ENCODE data around the gene ADGRA1.

Gene ADGRA1

DNA sequence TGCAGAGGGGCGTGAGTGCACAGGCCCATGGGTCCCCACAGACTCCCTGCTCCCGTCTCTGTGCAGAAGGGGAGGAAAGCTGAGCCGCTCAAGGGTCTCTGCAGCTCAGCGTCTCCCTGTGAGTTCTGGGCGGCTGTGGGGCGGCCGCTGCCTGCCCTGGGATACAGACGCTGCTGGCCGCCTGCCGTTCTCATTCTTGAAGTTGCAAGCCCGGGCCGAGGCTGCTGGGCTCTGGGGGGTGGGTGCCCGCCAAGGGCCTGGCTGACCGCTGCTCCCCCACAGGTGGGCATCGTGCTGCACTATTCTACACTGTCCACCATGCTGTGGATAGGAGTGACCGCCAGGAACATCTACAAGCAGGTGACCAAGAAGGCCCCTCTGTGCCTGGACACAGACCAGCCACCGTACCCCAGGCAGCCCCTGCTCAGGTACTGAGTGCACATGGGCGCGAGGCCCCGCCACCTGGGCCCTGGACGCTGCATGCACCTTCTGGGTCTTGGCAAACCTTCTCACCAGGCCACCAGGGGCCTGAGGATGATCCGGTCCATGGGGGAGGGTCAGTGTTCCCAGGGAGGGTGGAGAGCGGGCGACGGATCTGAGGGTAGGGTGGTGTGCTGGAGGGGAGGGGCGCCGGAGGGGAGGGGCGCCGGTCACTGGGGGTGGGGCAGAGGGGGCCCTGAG is 14.8 kb downstream of the ADGRA1 start:
- TF ChIP-seq ESRRG (CRISPR knock-in tag; IDR thresholded peaks at IDR 0.05) (no peak), TCF4 (CRISPR knock-in tag; IDR thresholded peaks at IDR 0.05; ENCODE audit: borderline replicate concordance) (no peak), ZC3H10 (CRISPR knock-in tag; IDR thresholded peaks at IDR 0.05) (no peak), PPARA (CRISPR knock-in tag; IDR thresholded peaks at IDR 0.05; ENCODE audit: borderline replicate concordance) (no peak), TOX (CRISPR knock-in tag; IDR thresholded peaks at IDR 0.05; ENCODE audit: borderline replicate concordance) (no peak), OSR1 (CRISPR knock-in tag; IDR thresholded peaks at IDR 0.05) (no peak), BACH2 (CRISPR knock-in tag; IDR thresholded peaks at IDR 0.05; ENCODE audit: borderline replicate concordance) (no peak), CSDC2 (CRISPR knock-in tag; IDR thresholded peaks at IDR 0.05) (no peak), GLIS3 (CRISPR knock-in tag; IDR thresholded peaks at IDR 0.05) (no peak), ISL1 (CRISPR knock-in tag; IDR thresholded peaks at IDR 0.05) (no peak), ZNF565 (CRISPR knock-in tag; conservative IDR thresholded peaks at IDR 0.05; ENCODE audit: low read depth) (no peak), ZNF70 (CRISPR knock-in tag; IDR thresholded peaks at IDR 0.05) (no peak), RARB (CRISPR knock-in tag; IDR thresholded peaks at IDR 0.05) (no peak), ZNF8 (CRISPR knock-in tag; IDR thresholded peaks at IDR 0.05) (no peak), ZFP3 (CRISPR knock-in tag; IDR thresholded peaks at IDR 0.05) (no peak)
- TF ChIP-seq, protein P1, sequence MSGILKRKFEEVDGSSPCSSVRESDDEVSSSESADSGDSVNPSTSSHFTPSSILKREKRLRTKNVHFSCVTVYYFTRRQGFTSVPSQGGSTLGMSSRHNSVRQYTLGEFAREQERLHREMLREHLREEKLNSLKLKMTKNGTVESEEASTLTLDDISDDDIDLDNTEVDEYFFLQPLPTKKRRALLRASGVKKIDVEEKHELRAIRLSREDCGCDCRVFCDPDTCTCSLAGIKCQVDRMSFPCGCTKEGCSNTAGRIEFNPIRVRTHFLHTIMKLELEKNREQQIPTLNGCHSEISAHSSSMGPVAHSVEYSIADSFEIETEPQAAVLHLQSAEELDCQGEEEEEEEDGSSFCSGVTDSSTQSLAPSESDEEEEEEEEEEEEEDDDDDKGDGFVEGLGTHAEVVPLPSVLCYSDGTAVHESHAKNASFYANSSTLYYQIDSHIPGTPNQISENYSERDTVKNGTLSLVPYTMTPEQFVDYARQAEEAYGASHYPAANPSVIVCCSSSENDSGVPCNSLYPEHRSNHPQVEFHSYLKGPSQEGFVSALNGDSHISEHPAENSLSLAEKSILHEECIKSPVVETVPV (CRISPR knock-in tag; IDR thresholded peaks at IDR 0.05) = no peak
- TF ChIP-seq, protein P2, sequence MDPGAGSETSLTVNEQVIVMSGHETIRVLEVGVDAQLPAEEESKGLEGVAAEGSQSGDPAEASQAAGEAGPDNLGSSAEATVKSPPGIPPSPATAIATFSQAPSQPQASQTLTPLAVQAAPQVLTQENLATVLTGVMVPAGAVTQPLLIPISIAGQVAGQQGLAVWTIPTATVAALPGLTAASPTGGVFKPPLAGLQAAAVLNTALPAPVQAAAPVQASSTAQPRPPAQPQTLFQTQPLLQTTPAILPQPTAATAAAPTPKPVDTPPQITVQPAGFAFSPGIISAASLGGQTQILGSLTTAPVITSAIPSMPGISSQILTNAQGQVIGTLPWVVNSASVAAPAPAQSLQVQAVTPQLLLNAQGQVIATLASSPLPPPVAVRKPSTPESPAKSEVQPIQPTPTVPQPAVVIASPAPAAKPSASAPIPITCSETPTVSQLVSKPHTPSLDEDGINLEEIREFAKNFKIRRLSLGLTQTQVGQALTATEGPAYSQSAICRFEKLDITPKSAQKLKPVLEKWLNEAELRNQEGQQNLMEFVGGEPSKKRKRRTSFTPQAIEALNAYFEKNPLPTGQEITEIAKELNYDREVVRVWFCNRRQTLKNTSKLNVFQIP (CRISPR knock-in tag; IDR thresholded peaks at IDR 0.05; ENCODE audit: borderline replicate concordance, low read depth) = no peak
- TF ChIP-seq, protein P3, sequence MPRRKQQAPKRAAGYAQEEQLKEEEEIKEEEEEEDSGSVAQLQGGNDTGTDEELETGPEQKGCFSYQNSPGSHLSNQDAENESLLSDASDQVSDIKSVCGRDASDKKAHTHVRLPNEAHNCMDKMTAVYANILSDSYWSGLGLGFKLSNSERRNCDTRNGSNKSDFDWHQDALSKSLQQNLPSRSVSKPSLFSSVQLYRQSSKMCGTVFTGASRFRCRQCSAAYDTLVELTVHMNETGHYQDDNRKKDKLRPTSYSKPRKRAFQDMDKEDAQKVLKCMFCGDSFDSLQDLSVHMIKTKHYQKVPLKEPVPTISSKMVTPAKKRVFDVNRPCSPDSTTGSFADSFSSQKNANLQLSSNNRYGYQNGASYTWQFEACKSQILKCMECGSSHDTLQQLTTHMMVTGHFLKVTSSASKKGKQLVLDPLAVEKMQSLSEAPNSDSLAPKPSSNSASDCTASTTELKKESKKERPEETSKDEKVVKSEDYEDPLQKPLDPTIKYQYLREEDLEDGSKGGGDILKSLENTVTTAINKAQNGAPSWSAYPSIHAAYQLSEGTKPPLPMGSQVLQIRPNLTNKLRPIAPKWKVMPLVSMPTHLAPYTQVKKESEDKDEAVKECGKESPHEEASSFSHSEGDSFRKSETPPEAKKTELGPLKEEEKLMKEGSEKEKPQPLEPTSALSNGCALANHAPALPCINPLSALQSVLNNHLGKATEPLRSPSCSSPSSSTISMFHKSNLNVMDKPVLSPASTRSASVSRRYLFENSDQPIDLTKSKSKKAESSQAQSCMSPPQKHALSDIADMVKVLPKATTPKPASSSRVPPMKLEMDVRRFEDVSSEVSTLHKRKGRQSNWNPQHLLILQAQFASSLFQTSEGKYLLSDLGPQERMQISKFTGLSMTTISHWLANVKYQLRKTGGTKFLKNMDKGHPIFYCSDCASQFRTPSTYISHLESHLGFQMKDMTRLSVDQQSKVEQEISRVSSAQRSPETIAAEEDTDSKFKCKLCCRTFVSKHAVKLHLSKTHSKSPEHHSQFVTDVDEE (CRISPR knock-in tag; IDR thresholded peaks at IDR 0.05) = no peak
- TF ChIP-seq, protein P4, sequence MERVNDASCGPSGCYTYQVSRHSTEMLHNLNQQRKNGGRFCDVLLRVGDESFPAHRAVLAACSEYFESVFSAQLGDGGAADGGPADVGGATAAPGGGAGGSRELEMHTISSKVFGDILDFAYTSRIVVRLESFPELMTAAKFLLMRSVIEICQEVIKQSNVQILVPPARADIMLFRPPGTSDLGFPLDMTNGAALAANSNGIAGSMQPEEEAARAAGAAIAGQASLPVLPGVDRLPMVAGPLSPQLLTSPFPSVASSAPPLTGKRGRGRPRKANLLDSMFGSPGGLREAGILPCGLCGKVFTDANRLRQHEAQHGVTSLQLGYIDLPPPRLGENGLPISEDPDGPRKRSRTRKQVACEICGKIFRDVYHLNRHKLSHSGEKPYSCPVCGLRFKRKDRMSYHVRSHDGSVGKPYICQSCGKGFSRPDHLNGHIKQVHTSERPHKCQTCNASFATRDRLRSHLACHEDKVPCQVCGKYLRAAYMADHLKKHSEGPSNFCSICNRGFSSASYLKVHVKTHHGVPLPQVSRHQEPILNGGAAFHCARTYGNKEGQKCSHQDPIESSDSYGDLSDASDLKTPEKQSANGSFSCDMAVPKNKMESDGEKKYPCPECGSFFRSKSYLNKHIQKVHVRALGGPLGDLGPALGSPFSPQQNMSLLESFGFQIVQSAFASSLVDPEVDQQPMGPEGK (CRISPR knock-in tag; IDR thresholded peaks at IDR 0.05; ENCODE audit: borderline replicate concordance) = no peak
- no peak for ATAC-seq

DNA sequence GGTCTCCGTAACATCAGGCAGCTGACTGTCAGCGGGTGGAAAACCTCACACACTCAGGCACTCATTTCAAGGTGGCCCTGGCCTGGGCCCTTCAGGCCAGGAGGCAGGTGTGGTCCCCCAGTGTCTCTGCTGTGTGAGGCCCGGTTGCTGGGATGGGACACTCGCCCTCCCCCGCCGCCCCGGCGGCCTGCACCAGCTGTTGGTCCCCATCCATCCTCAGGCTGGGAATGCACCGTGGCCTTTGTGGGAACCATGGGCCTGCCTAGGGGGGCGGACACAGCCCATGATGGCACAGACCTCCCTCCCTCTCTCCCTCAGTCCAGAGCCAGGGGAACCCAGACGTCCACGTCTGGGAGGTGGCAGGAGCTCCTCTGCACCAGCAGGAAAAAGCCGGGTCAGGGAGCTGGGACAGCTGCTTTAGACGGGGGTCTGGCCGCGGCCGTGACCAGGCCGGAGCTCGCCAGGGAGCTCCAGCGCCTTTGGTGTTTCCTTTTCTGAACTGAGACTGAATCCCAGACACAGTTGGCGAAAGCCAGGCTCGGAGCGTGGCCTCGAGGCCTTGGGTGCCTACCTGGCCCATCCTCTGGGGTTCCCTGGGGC is 15.7 kb downstream of the ADGRA1 start:
- TF ChIP-seq ESRRG (CRISPR knock-in tag; IDR thresholded peaks at IDR 0.05) (no peak), CSDC2 (CRISPR knock-in tag; IDR thresholded peaks at IDR 0.05) (no peak), ZNF8 (CRISPR knock-in tag; IDR thresholded peaks at IDR 0.05) (no peak), PPARA (CRISPR knock-in tag; IDR thresholded peaks at IDR 0.05; ENCODE audit: borderline replicate concordance) (no peak), ZNF565 (CRISPR knock-in tag; conservative IDR thresholded peaks at IDR 0.05; ENCODE audit: low read depth) (no peak), BACH2 (CRISPR knock-in tag; IDR thresholded peaks at IDR 0.05; ENCODE audit: borderline replicate concordance) (no peak), RARB (CRISPR knock-in tag; IDR thresholded peaks at IDR 0.05) (no peak), GLIS3 (CRISPR knock-in tag; IDR thresholded peaks at IDR 0.05) (no peak), ZC3H10 (CRISPR knock-in tag; IDR thresholded peaks at IDR 0.05) (no peak), TCF4 (CRISPR knock-in tag; IDR thresholded peaks at IDR 0.05; ENCODE audit: borderline replicate concordance) (no peak), OSR1 (CRISPR knock-in tag; IDR thresholded peaks at IDR 0.05) (no peak)
- TF ChIP-seq, protein P1 (CRISPR knock-in tag; IDR thresholded peaks at IDR 0.05) = no peak
- TF ChIP-seq, protein P2 (CRISPR knock-in tag; IDR thresholded peaks at IDR 0.05; ENCODE audit: borderline replicate concordance, low read depth) = no peak
- no peak for ATAC-seq
